Stimulated activated CD8-positive, alpha-beta memory T cell treated with anti-CD3 and anti-CD28 coated beads, Interleukin-15, amount 100 ng/mL, for 1 hour (primary cell): Measurements from ENCODE around the gene SECISBP2.

Experiments
- DNase-seq: peaks from one replicate; pipeline ENCODE4 v3.0.0-alpha.2; 2020; ENCODE audit warnings: low read depth

Gene SECISBP2

GRCh38 chr9:89405826-89406225 is 87.5 kb downstream of the SECISBP2 start:
- DNase-seq: no peak

- no peak for DNase-seq
These were observed 88.8 kb downstream of the SECISBP2 start for GRCh38 chr9:89407070-89407469.

- peak; percentile 36 for DNase-seq
These were observed 90.4 kb downstream of the SECISBP2 start for GRCh38 chr9:89408628-89409101.
